H1 (cell line): Measurements from ENCODE around the gene PECR. TPM values are rescaled to one million over a fixed set of nuclear protein-coding genes. Genes with fewer than 3 reads are reported as not detected.

Source experiments
- CTCF ChIA-PET: fragments of 300-600 bp; sonication (Branson Sonifier 250); formaldehyde crosslinking; loops from one replicate; lab custom pipeline; 2021; ENCODE audit not compliant: partially characterized antibody; lab: Charles Lee
- POLR2A ChIA-PET: fragments of 300-600 bp; sonication (Branson Sonifier 250); formaldehyde crosslinking; loops from one replicate; lab custom pipeline; 2021; ENCODE audit warnings: inconsistent platforms; ENCODE audit not compliant: partially characterized antibody; lab: Charles Lee
- DNase-seq, 2 experiments: peaks; one replicate each; pipeline versions ENCODE4 v3.0.0 to v3.0.0-alpha.2; 2010 to 2022; ENCODE audit warnings: low spot score in 2 of 2, low read depth in 1 of 2, mixed read lengths in 1 of 2
- FAIRE-seq: peaks from 2 replicates; lab custom pipeline; 2011; peaks lifted over from hg19 to GRCh38; lab: Jason Lieb, UNC
- H2AFZ ChIP-seq: 2 replicates; pipeline ENCODE4 v1.8.1; 2012; ENCODE audit warnings: low read length, inconsistent platforms
- H2AK5ac ChIP-seq: 2 replicates; pipeline ENCODE4 v1.6.1; 2013; ENCODE audit warnings: low read depth, low read length
- H2BK120ac ChIP-seq: replicated peaks from 2 replicates; pipeline ENCODE3; 2013; ENCODE audit warnings: low read depth, low read length, inconsistent platforms
- H2BK12ac ChIP-seq: 2 replicates; pipeline ENCODE4 v1.6.1; 2013; ENCODE audit warnings: low read depth, low read length
- H2BK15ac ChIP-seq: 2 replicates; pipeline ENCODE4 v1.6.1; 2013; ENCODE audit warnings: low read length
- H2BK20ac ChIP-seq: 2 replicates; pipeline ENCODE4 v1.6.1; 2013; ENCODE audit warnings: low read length
- H2BK5ac ChIP-seq: 2 replicates; pipeline ENCODE4 v1.6.1; 2013; ENCODE audit warnings: low read depth, low read length
- H3K14ac ChIP-seq: 2 replicates; pipeline ENCODE4 v1.6.1; 2013; ENCODE audit warnings: inconsistent platforms; ENCODE audit not compliant: insufficient read length
- H3K18ac ChIP-seq: 2 replicates; pipeline ENCODE4 v1.6.1; 2013; ENCODE audit warnings: low read length; ENCODE audit errors: extremely low read depth
- H3K23ac ChIP-seq: 2 replicates; pipeline ENCODE4 v1.6.1; 2013; ENCODE audit warnings: inconsistent platforms; ENCODE audit not compliant: insufficient read length
- H3K23me2 ChIP-seq: 2 replicates; pipeline ENCODE4 v1.6.1; 2013; ENCODE audit warnings: low read depth, low read length
- H3K27ac ChIP-seq: 2 replicates; pipeline ENCODE4 v1.6.1; 2011; ENCODE audit warnings: low read depth, low read length, inconsistent platforms
- H3K27me3 ChIP-seq, 4 experiments: replicated peaks in 1 of 4; 1 replicate in 1 of 4; 2 replicates in 3 of 4; pipeline versions ENCODE4 v1.6.1 to v1.8.1; 2011 to 2013; ENCODE audit warnings: low read length in 3 of 4, mild to moderate bottlenecking in 3 of 4, inconsistent platforms in 2 of 4, mixed read lengths in 2 of 4, moderate library complexity in 1 of 4; ENCODE audit not compliant: control insufficient read depth in 3 of 4, insufficient read depth in 3 of 4; ENCODE audit errors: extremely low read depth in 1 of 4
- H3K36me3 ChIP-seq, 4 experiments: 2 replicates each; pipeline versions ENCODE4 v1.6.1 to v1.8.1; 2011 to 2013; ENCODE audit warnings: mild to moderate bottlenecking in 4 of 4, low read length in 3 of 4, moderate library complexity in 2 of 4, control low read depth in 1 of 4, inconsistent platforms in 1 of 4; ENCODE audit not compliant: insufficient read depth in 4 of 4, control insufficient read depth in 2 of 4
- H3K4ac ChIP-seq: replicated peaks from 2 replicates; pipeline ENCODE3; 2013; ENCODE audit warnings: low read length, low read depth, mixed read lengths, inconsistent platforms; ENCODE audit not compliant: insufficient read length
- H3K4me1 ChIP-seq, 4 experiments: replicated peaks in 1 of 4; 1 replicate in 1 of 4; 2 replicates in 3 of 4; pipeline versions ENCODE4 v1.6.1 to v1.8.1; 2011 to 2013; ENCODE audit warnings: low read length in 3 of 4, inconsistent platforms in 2 of 4, mixed read lengths in 1 of 4; ENCODE audit not compliant: insufficient read depth in 4 of 4, control insufficient read depth in 3 of 4
- H3K4me2 ChIP-seq, 2 experiments: 2 replicates each; pipeline versions ENCODE4 v1.6.1 to v1.8.1; 2011 to 2013; ENCODE audit warnings: low read depth in 2 of 2, low read length in 2 of 2, control low read depth in 1 of 2, inconsistent platforms in 1 of 2, mild to moderate bottlenecking in 1 of 2; ENCODE audit not compliant: insufficient read depth in 1 of 2
- H3K4me3 ChIP-seq, 4 experiments: fragments of 200-600, 300-600 bp in 1 of 4; sonication (generic), shearing (Covaris generic), sonication (Bioruptor Twin) in 1 of 4; 2 replicates each; pipeline versions ENCODE4 v1.5.1 to v1.8.1; 2011 to 2016; ENCODE audit warnings: low read length in 4 of 4, low read depth in 3 of 4, control low read depth in 2 of 4, inconsistent platforms in 2 of 4, mild to moderate bottlenecking in 2 of 4, mixed read lengths in 1 of 4, moderate library complexity in 1 of 4; ENCODE audit not compliant: insufficient read depth in 2 of 4; ENCODE audit errors: extremely low read depth in 1 of 4
- H3K56ac ChIP-seq: replicated peaks from 2 replicates; pipeline ENCODE3; 2013; ENCODE audit warnings: low read depth, mild to moderate bottlenecking, mixed read lengths, low read length, inconsistent platforms; ENCODE audit not compliant: insufficient read length
- H3K79me1 ChIP-seq: 2 replicates; pipeline ENCODE4 v1.6.1; 2013; ENCODE audit warnings: low read depth, low read length, control low read depth
- H3K79me2 ChIP-seq, 2 experiments: 2 replicates each; pipeline versions ENCODE4 v1.6.1 to v1.8.1; 2012 to 2013; ENCODE audit warnings: low read length in 2 of 2, mild to moderate bottlenecking in 2 of 2, inconsistent platforms in 1 of 2; ENCODE audit not compliant: insufficient read depth in 2 of 2, control insufficient read depth in 1 of 2
- H3K9ac ChIP-seq, 4 experiments: replicated peaks in 1 of 4; 1 replicate in 1 of 4; 2 replicates in 3 of 4; pipeline versions ENCODE4 v1.6.1 to v1.8.1; 2011 to 2013; ENCODE audit warnings: low read depth in 3 of 4, low read length in 3 of 4, control low read depth in 2 of 4, mild to moderate bottlenecking in 2 of 4, moderate library complexity in 2 of 4, inconsistent platforms in 1 of 4; ENCODE audit errors: extremely low read depth in 1 of 4
- H3K9me3 ChIP-seq, 2 experiments: 2 replicates each; pipeline versions ENCODE4 v1.6.1 to v1.8.1; 2012 to 2013; ENCODE audit warnings: mild to moderate bottlenecking in 2 of 2, moderate library complexity in 2 of 2, control low read depth in 1 of 2, inconsistent platforms in 1 of 2, low read depth in 1 of 2, low read length in 1 of 2, mixed read lengths in 1 of 2; ENCODE audit not compliant: insufficient read depth in 2 of 2
- H4K20me1 ChIP-seq, 2 experiments: replicated peaks in 1 of 2; 2 replicates each; pipeline versions ENCODE3 to v1.8.1; 2011 to 2013; ENCODE audit warnings: inconsistent platforms in 2 of 2, low read length in 2 of 2, mild to moderate bottlenecking in 1 of 2; ENCODE audit not compliant: insufficient read depth in 2 of 2, control insufficient read depth in 1 of 2
- H4K5ac ChIP-seq: 2 replicates; pipeline ENCODE4 v1.6.1; 2013; ENCODE audit warnings: low read length, low read depth, mixed read lengths, inconsistent platforms; ENCODE audit not compliant: insufficient read length
- H4K8ac ChIP-seq: 2 replicates; pipeline ENCODE4 v1.8.0; 2013; ENCODE audit warnings: mild to moderate bottlenecking, moderate library complexity, low read length, inconsistent platforms; ENCODE audit not compliant: insufficient read depth; ENCODE audit errors: extremely low read depth
- H4K91ac ChIP-seq: replicated peaks from 2 replicates; pipeline ENCODE3; 2013; ENCODE audit warnings: low read length, mixed read lengths, inconsistent platforms; ENCODE audit not compliant: insufficient read length
- WGBS, 2 experiments: shearing (Covaris generic) in 1 of 2; methylation state at CpG; one replicate each; pipeline versions ENCODE4 v1.1.6 to v1.1.7; 2013 to 2015; ENCODE audit warnings: low lambda C conversion rate in 2 of 2, mixed read lengths in 2 of 2, inconsistent platforms in 1 of 2, low coverage in 1 of 2, missing lambda C conversion rate in 1 of 2; ENCODE audit not compliant: insufficient replicate concordance in 2 of 2, insufficient coverage in 1 of 2, insufficient read length in 1 of 2; ENCODE audit errors: extremely low coverage in 1 of 2, missing lambda C conversion rate in 1 of 2; 5-methylcytosine and 5-hydroxymethylcytosine counted together
- polyA plus RNA-seq, 7 experiments: library from polyadenylated mRNA; depleted of rRNA in 3 of 7; stranded (reverse) in 5 of 7; unstranded in 2 of 7; fragments of >200 nt in 5 of 7; fragments of 200-250 nt in 2 of 7; gene quantifications; 1 replicate in 5 of 7; 2 replicates in 1 of 7; 4 replicates in 1 of 7; pipeline versions ENCODE4 v1.2.1 to v1.2.3, GENCODE V29; 2011 to 2013; ENCODE audit warnings: missing spikeins in 2 of 7, mixed read lengths in 2 of 7
- total RNA-seq: library from RNA; stranded (reverse); fragmentation: NEBNext Ultra II Directional; extraction: Animal tissue kit (Norgen Biotek cat#: 25700); gene quantifications from 2 replicates; pipeline ENCODE4 v1.2.1, GENCODE V29; 2021

PECR gene
- total and polyA plus RNA-seq, 2 of the 8 experiments (the other 6 are each of a cell fraction or from before 2014, with no cell fraction given) = 15.9 to 19.2 TPM

DNA sequence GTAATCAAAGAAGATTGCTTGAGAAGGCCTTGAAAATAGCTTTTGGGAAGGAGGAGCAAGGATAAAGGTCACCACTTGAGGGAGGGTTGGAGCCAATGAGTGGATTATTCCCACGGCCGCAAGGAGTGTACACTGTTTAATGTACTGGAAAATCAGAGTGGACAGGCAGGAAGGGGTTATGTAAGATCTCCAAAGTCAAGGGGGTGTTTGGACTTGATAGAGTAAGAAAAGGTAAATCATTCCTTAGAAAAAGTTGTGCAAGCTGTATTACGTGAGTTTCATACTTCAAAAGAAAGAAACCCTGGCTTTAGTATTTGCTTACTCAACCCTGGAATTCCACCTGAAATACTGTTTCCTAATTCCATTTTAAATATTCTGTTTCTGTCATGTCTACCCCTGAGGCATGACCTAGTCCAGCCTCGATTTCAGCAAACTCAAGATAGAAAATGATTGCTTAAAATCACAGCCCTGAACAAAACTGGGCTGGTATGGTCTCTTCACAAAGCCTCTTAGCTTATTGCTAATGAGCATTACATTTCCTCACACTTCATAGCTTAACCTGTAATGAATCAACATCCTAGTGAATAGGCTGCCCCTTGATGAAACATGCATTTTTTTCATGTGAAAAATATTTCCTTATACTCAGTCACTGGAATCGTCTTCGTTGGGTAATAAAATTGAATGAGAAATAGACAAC is 69.3 kb downstream of the PECR start:
- Histone ChIP-seq H3K9ac (peak overlapping the region; percentile 68 to 88 (median 86); a peak in 4 of 7 replicates), H3K4me3 (peak overlapping the region; percentile 55 to 87 (median 80)), H2AK5ac (no peak overlapping the region; the same call in 1 of the 2 replicates), H4K5ac (no peak overlapping the region), H3K23ac (no peak overlapping the region), H3K27ac (no peak overlapping the region), H2BK15ac (no peak overlapping the region), H2BK120ac (no peak overlapping the region), H2BK12ac (no peak overlapping the region), H3K4me1 (peaks cover 0 to 4% (median 2%) of the 10 kb centered on the region in 4 experiments; a peak in 4 of 7 replicates), H3K36me3 (no peaks in the 10 kb centered on the region), H3K14ac (no peak overlapping the region), H3K23me2 (peaks cover 2% of the 10 kb centered on the region; the same call in 1 of the 2 replicates), H3K4ac (no peak overlapping the region), H4K91ac (peak overlapping the region; percentile 4), H4K8ac (no peak overlapping the region), H3K4me2 (peak overlapping the region; percentile 68 to 69), H3K18ac (no peak overlapping the region), H2BK20ac (no peak overlapping the region), H3K79me2 (peaks cover 0 to 39% of the 10 kb centered on the region in 2 experiments; a peak in 3 of 4 replicates), H3K27me3 (no peaks in the 10 kb centered on the region), H2AFZ (no peak overlapping the region), H4K20me1 (no peaks in the 10 kb centered on the region), H3K79me1 (no peaks in the 10 kb centered on the region), H3K9me3 (no peaks in the 10 kb centered on the region), H2BK5ac (no peak overlapping the region), H3K56ac (no peak overlapping the region)
- 40% methylated on average over 6 of the region's 6 CpGs; no CpG with 5 or more reads in 1 of the 2 experiments for WGBS, 2 experiments
- DNase-seq (no peak), FAIRE-seq (no peak)
- ChIA-PET CTCF (interaction anchor here (0.5 to 2.3 kb wide), 13 partner anchors 8 to 1240 kb away, joined by 3 to 20 read pairs (median 5); no protein-coding TSS in a partner anchor), POLR2A (interaction anchor here (0.7 to 2.1 kb wide), 8 partner anchors 8 to 199 kb away, joined by 3 to 9 read pairs (median 4); no protein-coding TSS in a partner anchor)
